HG03097 (cell line): ENCODE data around the gene ACTG1.

Experiments used
- ATAC-seq: cut with Tn5 transposase; IDR thresholded peaks from one replicate; pipeline ENCODE4 v1.9.1; 2021; ENCODE audit not compliant: unreplicated experiment, low FRiP score

Gene ACTG1

GRCh38 chr17:81512562-81513371, at the start of gene ACTG1:
Gene ACTG1, minus strand, starts transcription at chr17:81512799. Its CDS starts 445 bp downstream, at chr17:81512354.
- peak; percentile 45 for ATAC-seq

GRCh38 chr17:81561494-81561885, 48.9 kb upstream of the ACTG1 start:
- no peak for ATAC-seq

GRCh38 chr17:81558941-81559806, 46.6 kb upstream of the ACTG1 start:
- ATAC-seq, result no peak

GRCh38 chr17:81558115-81558468, 45.5 kb upstream of the ACTG1 start:
- no peak for ATAC-seq

GRCh38 chr17:81557276-81558114, 44.9 kb upstream of the ACTG1 start:
- ATAC-seq, result no peak

- no peak for ATAC-seq
Measured at GRCh38 chr17:81556863-81557262, 44.3 kb upstream of the ACTG1 start.

GRCh38 chr17:81556175-81556691, 43.6 kb upstream of the ACTG1 start:
- no peak for ATAC-seq

- no peak for ATAC-seq
Measured at GRCh38 chr17:81553616-81554181, 41.1 kb upstream of the ACTG1 start.

- ATAC-seq, result peak; percentile 30
Measured at GRCh38 chr17:81553018-81553615, 40.5 kb upstream of the ACTG1 start.

GRCh38 chr17:81552244-81553017, 39.8 kb upstream of the ACTG1 start, which contains the start of gene FAAP100:
Gene FAAP100, minus strand, starts transcription at chr17:81552353. Its CDS starts 23 bp downstream, at chr17:81552330.
- peak; percentile 38 for ATAC-seq

- ATAC-seq, result peak; percentile 4
Measured at GRCh38 chr17:81551458-81552243, 39.1 kb upstream of the ACTG1 start.

GRCh38 chr17:81550830-81551457, 38.3 kb upstream of the ACTG1 start:
- ATAC-seq, result no peak

- ATAC-seq, result no peak
Measured at GRCh38 chr17:81550285-81550684, 37.7 kb upstream of the ACTG1 start.

- ATAC-seq, result no peak
Measured at GRCh38 chr17:81549826-81550225, 37.2 kb upstream of the ACTG1 start.

GRCh38 chr17:81549031-81549557, 36.5 kb upstream of the ACTG1 start:
- no peak for ATAC-seq

- ATAC-seq, result no peak
Measured at GRCh38 chr17:81547614-81547982, 35.0 kb upstream of the ACTG1 start.

GRCh38 chr17:81546906-81547613, 34.5 kb upstream of the ACTG1 start:
- ATAC-seq, result no peak
